Measurements from ENCODE around the gene ACSS1.

ACSS1 gene

DNA sequence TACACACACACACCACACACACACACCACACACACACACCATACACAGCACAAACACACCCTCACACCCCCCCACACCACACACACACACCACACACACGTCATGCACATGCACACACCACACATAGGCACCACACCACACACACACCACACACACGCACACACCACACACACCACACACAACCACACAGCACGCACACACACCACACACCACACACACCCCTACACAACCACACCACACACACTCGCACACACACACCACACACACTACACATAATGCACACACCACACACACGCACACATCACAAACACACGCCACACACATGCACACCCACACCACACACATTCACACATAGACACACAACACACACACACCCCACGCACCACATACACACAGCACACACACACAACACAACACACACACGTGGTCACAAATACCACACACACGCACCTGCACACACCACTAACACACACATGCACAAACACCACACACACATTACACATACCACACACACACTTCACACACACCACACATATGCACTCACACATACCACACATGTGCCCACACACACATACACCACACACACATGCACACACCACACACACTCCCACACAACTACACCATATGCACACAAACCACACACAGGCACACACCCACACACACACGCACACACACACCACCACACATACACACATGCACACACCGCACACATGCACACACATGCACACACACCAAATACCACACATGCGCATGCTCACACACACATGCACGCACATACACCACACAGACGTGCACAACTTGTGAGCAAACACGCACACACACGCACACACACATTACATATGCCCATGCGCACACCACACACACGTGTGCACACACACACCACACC lies 9.4 kb upstream of the ACSS1 start:
- H2AFZ ChIP-seq, result no peak overlapping the region
- H3K27ac ChIP-seq, result no peak overlapping the region
- peaks cover 23% of the 10 kb centered on the region for H3K4me1 ChIP-seq
- no peaks in the 10 kb centered on the region for H3K36me3 ChIP-seq (ENCODE audit: control insufficient read depth, insufficient read depth, low read length)
- no peak overlapping the region for H3K9ac ChIP-seq
- no peaks in the 10 kb centered on the region for H3K79me2 ChIP-seq
- TF ChIP-seq, protein P1, sequence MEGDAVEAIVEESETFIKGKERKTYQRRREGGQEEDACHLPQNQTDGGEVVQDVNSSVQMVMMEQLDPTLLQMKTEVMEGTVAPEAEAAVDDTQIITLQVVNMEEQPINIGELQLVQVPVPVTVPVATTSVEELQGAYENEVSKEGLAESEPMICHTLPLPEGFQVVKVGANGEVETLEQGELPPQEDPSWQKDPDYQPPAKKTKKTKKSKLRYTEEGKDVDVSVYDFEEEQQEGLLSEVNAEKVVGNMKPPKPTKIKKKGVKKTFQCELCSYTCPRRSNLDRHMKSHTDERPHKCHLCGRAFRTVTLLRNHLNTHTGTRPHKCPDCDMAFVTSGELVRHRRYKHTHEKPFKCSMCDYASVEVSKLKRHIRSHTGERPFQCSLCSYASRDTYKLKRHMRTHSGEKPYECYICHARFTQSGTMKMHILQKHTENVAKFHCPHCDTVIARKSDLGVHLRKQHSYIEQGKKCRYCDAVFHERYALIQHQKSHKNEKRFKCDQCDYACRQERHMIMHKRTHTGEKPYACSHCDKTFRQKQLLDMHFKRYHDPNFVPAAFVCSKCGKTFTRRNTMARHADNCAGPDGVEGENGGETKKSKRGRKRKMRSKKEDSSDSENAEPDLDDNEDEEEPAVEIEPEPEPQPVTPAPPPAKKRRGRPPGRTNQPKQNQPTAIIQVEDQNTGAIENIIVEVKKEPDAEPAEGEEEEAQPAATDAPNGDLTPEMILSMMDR (IDR thresholded peaks at IDR 0.05), result no peak
- no peak overlapping the region for H3K4me3 ChIP-seq (ENCODE audit: low read depth, low read length)
- H3K27me3 ChIP-seq (ENCODE audit: control insufficient read depth, insufficient read depth, low read length), result no peaks in the 10 kb centered on the region
- H3K9me3 ChIP-seq (ENCODE audit: control insufficient read depth, low read length), result no peaks in the 10 kb centered on the region
- H3K4me2 ChIP-seq (ENCODE audit: low read length), result no peak overlapping the region

DNA sequence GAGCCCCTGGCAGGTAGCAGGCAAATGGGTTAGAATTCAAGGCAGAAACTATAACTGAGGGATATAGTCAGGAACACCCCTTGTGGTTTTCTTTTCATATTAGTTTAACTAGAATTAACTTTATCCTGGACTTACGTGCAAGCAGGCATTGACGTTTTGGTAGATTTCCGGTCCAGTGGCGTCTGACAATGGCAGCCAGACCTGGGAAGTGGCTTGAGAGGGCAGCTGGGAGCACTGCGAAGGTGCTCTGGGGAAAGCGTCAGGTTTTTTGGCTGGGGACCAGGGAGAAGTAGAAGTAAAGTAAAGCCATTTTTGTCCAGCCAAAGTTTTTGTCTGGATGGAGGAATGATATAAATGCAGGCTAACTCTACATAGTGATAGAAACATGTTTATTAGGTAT lies 8.4 kb upstream of the ACSS1 start:
- Histone ChIP-seq H3K4me1 (peaks cover 24% of the 10 kb centered on the region), H3K9ac (no peak overlapping the region), H3K4me3 (ENCODE audit: low read depth, low read length) (no peak overlapping the region), H3K27ac (no peak overlapping the region), H3K79me2 (no peaks in the 10 kb centered on the region), H3K9me3 (ENCODE audit: control insufficient read depth, low read length) (no peaks in the 10 kb centered on the region), H3K4me2 (ENCODE audit: low read length) (peak overlapping the region; percentile 64), H3K27me3 (ENCODE audit: control insufficient read depth, insufficient read depth, low read length) (no peaks in the 10 kb centered on the region), H2AFZ (no peak overlapping the region), H3K36me3 (ENCODE audit: control insufficient read depth, insufficient read depth, low read length) (no peaks in the 10 kb centered on the region)
- TF ChIP-seq, protein P1 (IDR thresholded peaks at IDR 0.05), result no peak

DNA sequence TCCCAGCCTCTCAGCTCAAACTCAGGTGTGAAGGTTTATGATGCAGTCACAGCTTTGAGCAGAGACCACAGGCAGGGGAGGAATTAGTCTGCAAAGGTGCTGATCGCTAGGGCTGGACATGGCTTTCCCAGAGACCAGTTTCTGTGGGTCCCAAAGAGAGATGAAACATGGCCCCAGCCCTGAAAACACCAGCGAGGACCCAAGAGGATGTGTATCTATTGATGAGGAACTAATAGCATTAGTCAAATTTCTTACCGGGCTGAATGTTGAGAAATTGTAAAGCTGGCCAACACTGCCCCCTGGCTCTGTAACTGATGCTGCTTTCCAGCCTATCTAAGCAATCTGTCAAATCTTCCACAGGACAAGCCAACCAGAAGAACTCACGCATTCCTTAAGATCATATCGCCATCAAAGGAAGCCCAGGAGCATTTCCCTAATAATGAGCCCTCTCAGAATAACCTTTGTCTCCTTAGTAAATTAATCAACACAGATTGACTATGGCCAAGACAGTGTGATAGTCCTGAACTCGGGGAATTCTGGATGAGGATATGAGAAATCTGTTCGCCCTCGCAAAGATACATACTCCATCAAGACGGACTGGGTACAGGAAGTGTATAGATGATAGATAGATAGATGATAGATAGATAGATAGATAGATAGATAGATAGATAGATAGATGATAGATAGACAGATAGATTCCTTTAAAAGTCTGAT lies 7.8 kb upstream of the ACSS1 start:
- Histone ChIP-seq H3K9me3 (ENCODE audit: control insufficient read depth, low read length) (no peaks in the 10 kb centered on the region), H3K27ac (no peak overlapping the region), H3K36me3 (ENCODE audit: control insufficient read depth, insufficient read depth, low read length) (no peaks in the 10 kb centered on the region), H2AFZ (peak overlapping the region; percentile 19), H3K27me3 (ENCODE audit: control insufficient read depth, insufficient read depth, low read length) (no peaks in the 10 kb centered on the region), H3K9ac (no peak overlapping the region), H3K4me3 (ENCODE audit: low read depth, low read length) (peak overlapping the region; percentile 19), H3K79me2 (no peaks in the 10 kb centered on the region), H3K4me2 (ENCODE audit: low read length) (peak overlapping the region; percentile 64), H3K4me1 (peaks cover 24% of the 10 kb centered on the region)
- TF ChIP-seq, protein P1 (IDR thresholded peaks at IDR 0.05), result peak; percentile 88

DNA sequence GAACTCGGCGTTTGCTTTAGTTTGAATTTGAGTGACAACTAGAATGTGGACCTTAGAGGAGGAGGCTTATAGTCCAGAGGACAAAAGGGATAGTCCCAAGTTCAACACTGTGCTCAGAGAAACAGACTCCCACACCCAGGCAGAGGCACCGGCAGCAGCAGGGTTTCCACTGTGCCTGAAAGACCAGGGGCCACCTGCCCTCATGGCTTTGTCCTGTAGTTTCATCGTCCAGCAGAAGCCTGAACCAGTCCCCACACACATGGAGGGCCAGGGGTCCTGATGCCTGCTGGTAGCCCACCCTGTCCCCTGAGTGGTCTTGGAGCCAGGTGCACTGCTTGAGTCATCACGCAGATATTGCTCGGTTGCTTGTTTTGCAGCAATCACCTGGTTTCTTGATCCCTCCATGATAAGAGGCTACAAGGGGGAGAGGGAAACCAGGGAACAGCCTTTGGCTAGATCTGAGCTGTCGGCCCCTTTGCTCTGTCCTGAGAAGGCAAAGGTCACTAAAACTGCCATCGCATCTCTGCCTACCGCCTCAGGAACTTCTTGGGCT lies 7.2 kb upstream of the ACSS1 start:
- H3K36me3 ChIP-seq (ENCODE audit: control insufficient read depth, insufficient read depth, low read length), result no peaks in the 10 kb centered on the region
- H3K79me2 ChIP-seq, result no peaks in the 10 kb centered on the region
- H3K4me1 ChIP-seq, result peaks cover 24% of the 10 kb centered on the region
- H3K27me3 ChIP-seq (ENCODE audit: control insufficient read depth, insufficient read depth, low read length), result no peaks in the 10 kb centered on the region
- H3K4me2 ChIP-seq (ENCODE audit: low read length), result peak overlapping the region; percentile 64
- H3K9ac ChIP-seq, result no peak overlapping the region
- H3K4me3 ChIP-seq (ENCODE audit: low read depth, low read length), result no peak overlapping the region
- H2AFZ ChIP-seq, result peak overlapping the region; percentile 19
- no peaks in the 10 kb centered on the region for H3K9me3 ChIP-seq (ENCODE audit: control insufficient read depth, low read length)
- no peak overlapping the region for H3K27ac ChIP-seq
- TF ChIP-seq, protein P1 (IDR thresholded peaks at IDR 0.05), result no peak
